Hepatocyte (in vitro differentiated cells): Measurements from ENCODE around the gene RNLS.

Experiments used
- EZH2 ChIP-seq: fragments of 200-600 bp; sonication (generic); IDR thresholded peaks from 2 replicates; pipeline ENCODE4 v1.6.1; 2016; ENCODE audit warnings: antibody characterized with exemption, mild to moderate bottlenecking, borderline replicate concordance
- EZH2phosphoT487 ChIP-seq: fragments of 200-600 bp; sonication (generic); IDR thresholded peaks from one replicate; pipeline ENCODE4 v1.6.1; 2018; ENCODE audit warnings: antibody characterized with exemption, mild to moderate bottlenecking, low read depth, moderate library complexity; ENCODE audit not compliant: unreplicated experiment, severe bottlenecking
- TF ChIP-seq, protein P1 (sequence below): fragments of 200-600 bp; sonication (generic); IDR thresholded peaks from 2 replicates; pipeline ENCODE4 v1.5.1; 2016; ENCODE audit warnings: antibody characterized with exemption, mild to moderate bottlenecking; ENCODE audit not compliant: poor library complexity

DNA sequence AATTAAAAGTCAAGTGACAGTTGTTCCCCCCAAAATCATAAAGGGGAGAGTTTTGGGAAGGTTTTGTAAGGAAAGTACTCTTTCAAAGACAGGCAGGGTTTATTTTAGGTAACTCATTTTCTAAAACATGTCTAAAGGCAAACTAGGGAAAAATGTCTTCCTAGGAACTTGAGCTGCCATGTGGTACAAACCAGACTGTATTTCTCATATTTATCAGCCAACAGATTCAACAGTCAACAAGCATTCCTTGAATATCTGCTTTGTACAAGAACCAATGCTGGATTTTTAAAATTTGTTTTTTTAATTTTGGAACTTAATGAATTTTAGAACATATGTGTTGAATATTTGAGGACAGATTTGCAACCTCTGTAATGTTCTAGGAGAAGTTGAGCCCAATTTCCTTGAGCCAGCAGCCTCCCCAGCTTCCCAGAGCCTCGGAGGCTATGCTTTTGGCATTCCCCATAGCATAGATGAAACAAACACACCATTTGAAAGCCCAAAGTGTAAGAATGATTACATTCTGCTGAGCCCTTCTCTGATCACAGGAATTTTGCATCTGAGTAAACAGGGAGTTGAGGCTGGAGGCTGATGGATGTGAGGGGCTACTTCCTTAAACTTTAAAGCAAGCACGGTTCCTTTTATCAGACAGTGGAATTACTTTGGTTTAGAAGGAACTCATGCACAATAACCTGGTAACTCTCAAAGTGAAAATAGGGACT lies 345.1 kb downstream of the RNLS start:
- TF ChIP-seq, protein P1, sequence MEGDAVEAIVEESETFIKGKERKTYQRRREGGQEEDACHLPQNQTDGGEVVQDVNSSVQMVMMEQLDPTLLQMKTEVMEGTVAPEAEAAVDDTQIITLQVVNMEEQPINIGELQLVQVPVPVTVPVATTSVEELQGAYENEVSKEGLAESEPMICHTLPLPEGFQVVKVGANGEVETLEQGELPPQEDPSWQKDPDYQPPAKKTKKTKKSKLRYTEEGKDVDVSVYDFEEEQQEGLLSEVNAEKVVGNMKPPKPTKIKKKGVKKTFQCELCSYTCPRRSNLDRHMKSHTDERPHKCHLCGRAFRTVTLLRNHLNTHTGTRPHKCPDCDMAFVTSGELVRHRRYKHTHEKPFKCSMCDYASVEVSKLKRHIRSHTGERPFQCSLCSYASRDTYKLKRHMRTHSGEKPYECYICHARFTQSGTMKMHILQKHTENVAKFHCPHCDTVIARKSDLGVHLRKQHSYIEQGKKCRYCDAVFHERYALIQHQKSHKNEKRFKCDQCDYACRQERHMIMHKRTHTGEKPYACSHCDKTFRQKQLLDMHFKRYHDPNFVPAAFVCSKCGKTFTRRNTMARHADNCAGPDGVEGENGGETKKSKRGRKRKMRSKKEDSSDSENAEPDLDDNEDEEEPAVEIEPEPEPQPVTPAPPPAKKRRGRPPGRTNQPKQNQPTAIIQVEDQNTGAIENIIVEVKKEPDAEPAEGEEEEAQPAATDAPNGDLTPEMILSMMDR, result no peak
- no peak for TF ChIP-seq EZH2
- TF ChIP-seq EZH2phosphoT487, result no peak
